ENCODE measurements around the gene SGMS1.
"Not testable (repeated sequence)": the region's sequence is repeated elsewhere in the genome, so short reads cannot be mapped to it uniquely, and the experiment has no call there.

The SGMS1 gene

GRCh38 chr10:50554376-50554994, 69.3 kb downstream of the SGMS1 start:
- no peak for FAIRE-seq

DNA sequence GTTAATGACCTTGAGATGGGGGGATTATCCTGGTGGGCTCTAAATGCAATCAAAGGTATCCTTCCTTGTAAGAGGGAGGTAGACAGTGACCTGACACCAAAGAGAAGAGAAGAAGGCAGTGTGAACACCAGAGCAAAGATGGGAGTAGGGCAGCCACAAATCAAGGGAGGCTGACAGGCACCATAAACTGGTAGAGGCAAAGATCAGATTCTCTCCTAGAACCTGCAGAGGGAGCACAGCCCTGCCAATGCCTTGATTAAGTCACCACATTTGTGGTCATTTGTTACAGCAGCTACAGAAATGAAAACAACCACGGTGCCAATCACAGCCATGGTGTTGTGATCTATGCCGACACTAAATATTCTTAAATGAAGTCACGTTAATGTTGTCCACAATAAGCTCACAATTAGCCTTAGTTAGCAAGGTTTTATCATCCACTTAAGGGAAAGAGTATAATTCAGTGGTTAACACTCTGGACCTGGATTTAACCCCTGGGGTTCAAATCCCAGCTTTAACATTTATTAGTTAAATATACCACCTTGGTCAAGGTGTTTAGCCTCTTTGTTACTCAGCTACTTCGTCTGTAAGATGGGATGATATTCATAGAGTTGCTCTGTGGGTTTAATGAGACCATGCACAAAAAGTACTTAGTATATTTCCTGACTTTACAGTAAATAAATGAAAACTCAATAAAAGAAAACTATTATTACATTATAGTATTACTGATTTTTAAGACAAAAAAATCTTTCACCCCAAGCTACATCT, 70.8 kb downstream of the SGMS1 start:
- no peak for FAIRE-seq

DNA sequence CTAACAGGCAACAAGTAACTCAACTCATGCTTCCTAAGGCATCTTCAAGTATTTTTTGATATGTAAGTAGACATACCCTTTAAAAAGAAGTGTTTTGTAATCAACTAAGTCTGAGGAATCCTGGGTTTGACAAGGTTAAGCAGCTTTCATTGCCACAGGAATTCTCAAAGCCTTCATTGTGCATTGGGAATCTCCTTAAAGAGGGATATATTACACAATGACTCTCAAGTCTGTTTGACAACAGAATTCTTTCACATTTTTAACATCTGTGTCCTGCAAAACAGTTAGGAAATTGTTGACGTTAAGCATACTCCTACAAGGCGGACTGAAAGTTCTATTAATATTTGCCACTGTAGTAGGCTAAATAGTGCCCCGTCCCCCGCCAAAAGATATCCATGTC, 71.4 kb downstream of the SGMS1 start:
- no peak for FAIRE-seq

- no peak for FAIRE-seq
These were observed 71.9 kb downstream of the SGMS1 start for GRCh38 chr10:50551894-50552293.

DNA sequence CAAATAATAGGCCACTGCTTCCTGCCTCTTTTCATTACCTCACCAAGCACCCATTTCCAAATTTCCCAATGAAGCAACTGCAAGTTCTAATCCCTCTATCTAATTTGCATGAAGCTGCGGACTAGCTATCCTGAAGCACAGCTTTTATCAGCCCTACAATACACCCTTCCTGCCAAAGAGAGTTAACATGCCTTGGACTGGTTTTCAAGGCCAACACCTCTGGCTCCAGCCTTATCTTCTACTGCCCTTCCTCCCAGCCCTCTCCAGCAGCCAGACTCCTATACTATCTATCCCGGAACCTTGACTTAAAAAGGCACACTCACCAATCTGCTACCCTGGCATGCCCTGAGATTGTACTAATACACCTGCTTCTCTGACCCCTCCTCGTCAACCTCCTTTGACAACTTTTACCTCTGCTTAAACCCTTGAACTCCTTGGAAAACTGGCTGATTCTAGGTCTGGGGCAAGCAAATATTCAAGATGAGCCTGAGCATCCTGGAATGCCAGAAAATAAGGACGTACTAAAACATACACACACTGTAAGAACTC, 73.4 kb downstream of the SGMS1 start:
- no peak for FAIRE-seq

DNA sequence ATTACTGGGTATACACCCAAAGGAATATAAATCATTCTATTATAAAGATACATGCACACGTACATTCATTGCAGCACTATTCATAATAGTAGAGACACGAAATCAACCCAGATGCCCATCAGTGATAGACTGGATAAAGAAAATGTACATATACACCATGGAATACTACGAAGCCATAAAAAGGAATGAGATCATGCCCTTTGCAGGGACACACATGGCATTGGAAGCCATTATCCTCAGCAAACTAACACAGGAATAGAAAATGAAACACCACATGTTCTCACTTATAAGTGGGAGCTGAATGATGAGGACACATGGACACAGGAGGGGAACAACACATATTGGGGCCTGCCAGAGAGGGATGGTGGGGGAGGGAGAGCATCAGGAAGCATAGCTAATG, 74.6 kb downstream of the SGMS1 start:
- FAIRE-seq, result not testable (repeated sequence)

- not testable (repeated sequence) for FAIRE-seq
These were observed 75.3 kb downstream of the SGMS1 start for GRCh38 chr10:50548481-50548880.

GRCh38 chr10:50546287-50546686, 77.5 kb downstream of the SGMS1 start:
- FAIRE-seq, result not testable (repeated sequence)

GRCh38 chr10:50545846-50546245, 77.9 kb downstream of the SGMS1 start:
- FAIRE-seq, result no peak

DNA sequence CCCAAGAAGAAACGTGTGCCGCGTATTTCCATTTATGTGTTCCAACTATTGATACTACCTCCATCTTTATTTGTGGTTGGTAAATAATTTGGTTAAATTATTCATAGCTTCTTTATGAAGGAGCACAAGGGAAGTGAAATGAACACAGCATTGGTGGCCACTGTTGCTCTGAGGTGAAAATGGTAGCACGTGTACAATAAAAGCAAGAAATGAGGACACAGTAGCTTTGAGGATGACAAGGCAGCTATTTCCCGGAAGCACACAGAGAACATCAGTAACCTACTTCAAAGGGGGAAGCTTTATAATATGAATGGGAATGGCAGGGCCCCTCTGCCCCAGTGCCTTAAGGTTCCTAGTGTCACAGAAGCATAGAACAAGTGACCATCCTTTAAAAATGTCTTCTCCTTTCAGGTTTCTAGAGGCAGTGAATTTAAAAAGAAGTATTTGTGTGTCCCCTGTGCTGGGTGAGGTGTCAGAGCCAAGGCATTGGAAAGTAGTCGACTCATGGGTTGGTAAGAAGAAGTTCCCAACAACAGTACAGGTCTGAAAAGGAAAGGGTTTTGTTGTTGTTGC, 78.8 kb downstream of the SGMS1 start:
- FAIRE-seq, result no peak

GRCh38 chr10:50544095-50544856, 79.5 kb downstream of the SGMS1 start:
- FAIRE-seq, result no peak

DNA sequence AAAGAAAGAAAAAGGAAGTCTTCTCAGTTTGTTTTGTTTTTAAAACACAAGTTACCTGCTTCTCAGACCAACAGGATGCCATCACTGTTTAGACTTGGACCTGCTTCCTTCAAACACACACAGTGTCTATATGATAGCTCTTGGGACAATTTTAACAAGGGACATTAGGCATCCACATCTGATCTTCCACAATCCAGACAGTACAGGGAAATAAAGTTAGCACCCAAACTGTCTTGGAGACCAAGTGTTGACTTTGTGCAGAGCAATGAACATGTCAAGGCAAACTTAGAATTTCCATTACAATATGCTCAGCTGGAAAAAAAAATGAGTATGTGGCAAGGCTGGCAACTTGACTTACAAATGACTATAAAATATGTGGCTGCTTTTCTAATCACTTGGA, 80.9 kb downstream of the SGMS1 start:
- no peak for FAIRE-seq

GRCh38 chr10:50541921-50542320, 81.8 kb downstream of the SGMS1 start:
- FAIRE-seq, result no peak

- FAIRE-seq, result no peak
These were observed 82.4 kb downstream of the SGMS1 start for GRCh38 chr10:50541317-50541716.

DNA sequence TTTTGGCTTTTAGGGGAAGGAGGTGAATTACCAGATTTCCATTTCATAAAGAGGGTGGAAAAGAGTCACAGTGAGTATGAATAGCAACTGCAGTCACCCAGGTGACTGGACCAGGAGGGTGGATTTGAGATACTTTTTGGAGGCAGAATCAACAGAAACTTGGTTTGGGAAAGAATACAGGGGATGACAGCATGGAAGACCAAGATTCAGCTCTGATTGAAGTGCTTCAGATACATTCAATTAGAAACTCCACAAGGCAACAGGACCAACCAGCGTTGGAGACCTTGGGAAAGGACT, 83.0 kb downstream of the SGMS1 start:
- no peak for FAIRE-seq

- FAIRE-seq, result no peak
These were observed 83.5 kb downstream of the SGMS1 start for GRCh38 chr10:50540069-50540825.

- no peak for FAIRE-seq
These were observed 85.0 kb downstream of the SGMS1 start for GRCh38 chr10:50538555-50539398.

DNA sequence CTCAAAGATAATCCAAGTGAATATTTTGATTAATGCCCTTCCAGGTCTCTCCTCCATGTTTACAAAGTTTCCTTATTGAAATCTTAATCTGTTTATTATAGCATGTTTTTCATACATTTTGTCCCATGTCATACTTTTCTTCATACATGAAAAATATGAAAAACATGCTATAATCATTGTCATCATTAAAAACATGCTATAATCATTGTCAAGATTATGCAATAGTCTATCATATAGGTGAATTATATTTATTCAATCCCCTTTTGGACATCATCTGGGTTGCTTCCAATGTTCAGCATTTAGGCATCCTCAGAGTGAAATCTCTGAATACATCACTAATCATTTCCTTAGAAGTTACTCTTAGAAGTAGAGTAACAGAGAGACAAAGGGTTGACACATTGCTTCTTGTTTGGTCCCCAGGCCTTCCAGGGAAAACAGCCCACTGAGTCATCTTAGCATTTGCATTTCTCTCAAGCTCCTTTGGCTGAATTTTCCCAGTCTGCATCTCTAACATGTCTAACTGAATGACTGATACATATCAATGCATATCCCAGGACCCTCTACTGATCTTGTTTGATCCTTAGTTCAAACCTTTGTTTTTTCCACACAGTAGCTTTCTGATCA, 87.0 kb downstream of the SGMS1 start:
- FAIRE-seq, result no peak

GRCh38 chr10:50534748-50535376, 88.9 kb downstream of the SGMS1 start:
- FAIRE-seq, result not testable (repeated sequence)

- peak; percentile 23 for FAIRE-seq
These were observed 90.5 kb downstream of the SGMS1 start for GRCh38 chr10:50533296-50533695.
